ENCODE results near the gene ZFAND2B.

DNA sequence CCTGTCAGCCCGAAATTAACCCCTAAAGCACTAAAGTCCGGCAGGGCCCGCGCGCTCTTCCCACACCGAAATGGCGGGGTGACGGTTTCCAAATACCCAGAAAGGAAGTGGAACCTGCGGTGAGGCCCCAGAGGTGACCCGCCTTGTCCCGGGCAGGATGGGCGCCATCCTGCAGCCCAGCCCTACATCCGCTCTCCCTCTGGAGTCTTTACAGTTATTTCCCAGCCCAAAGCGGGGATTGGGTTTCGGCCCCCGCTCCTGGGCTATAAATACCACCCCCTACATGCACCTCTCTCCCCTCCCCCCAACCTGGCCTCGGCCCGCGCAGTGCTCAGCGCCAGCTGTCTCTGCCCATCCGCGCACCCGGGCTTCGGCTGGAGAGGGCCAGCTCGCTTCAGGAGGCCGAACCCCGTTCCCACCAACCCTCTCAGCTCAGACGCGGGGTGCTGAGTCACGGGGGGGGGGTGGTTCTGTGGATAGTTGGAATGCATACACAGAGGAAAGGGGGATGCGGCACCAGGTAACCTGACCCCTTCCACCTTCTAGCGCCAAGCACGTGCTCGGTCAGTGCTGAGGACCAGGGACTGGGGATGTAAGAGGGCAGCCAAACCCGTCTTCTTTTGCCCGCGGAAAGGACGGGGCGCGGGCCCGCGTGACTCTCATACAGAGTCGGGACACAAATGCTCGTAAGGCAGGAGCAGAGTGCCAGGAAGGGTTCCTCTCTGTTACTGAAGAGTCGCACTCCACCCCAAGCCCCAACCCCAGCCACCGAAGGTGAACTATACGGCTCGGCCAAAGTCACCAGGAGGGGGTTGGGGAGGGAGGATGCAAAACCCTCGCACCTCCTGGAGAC, 46.5 kb downstream of the ZFAND2B start, which contains the start of gene TUBA4B:
- no peak for TF ChIP-seq CTCF (IDR thresholded peaks at IDR 0.05; ENCODE audit: poor library complexity, severe bottlenecking)
- TF ChIP-seq EP300 (conservative IDR thresholded peaks at IDR 0.05; ENCODE audit: poor library complexity, severe bottlenecking): no peak
- TF ChIP-seq TAF1 (IDR thresholded peaks at IDR 0.05; ENCODE audit: low read depth): no peak
- TF ChIP-seq, protein P1, sequence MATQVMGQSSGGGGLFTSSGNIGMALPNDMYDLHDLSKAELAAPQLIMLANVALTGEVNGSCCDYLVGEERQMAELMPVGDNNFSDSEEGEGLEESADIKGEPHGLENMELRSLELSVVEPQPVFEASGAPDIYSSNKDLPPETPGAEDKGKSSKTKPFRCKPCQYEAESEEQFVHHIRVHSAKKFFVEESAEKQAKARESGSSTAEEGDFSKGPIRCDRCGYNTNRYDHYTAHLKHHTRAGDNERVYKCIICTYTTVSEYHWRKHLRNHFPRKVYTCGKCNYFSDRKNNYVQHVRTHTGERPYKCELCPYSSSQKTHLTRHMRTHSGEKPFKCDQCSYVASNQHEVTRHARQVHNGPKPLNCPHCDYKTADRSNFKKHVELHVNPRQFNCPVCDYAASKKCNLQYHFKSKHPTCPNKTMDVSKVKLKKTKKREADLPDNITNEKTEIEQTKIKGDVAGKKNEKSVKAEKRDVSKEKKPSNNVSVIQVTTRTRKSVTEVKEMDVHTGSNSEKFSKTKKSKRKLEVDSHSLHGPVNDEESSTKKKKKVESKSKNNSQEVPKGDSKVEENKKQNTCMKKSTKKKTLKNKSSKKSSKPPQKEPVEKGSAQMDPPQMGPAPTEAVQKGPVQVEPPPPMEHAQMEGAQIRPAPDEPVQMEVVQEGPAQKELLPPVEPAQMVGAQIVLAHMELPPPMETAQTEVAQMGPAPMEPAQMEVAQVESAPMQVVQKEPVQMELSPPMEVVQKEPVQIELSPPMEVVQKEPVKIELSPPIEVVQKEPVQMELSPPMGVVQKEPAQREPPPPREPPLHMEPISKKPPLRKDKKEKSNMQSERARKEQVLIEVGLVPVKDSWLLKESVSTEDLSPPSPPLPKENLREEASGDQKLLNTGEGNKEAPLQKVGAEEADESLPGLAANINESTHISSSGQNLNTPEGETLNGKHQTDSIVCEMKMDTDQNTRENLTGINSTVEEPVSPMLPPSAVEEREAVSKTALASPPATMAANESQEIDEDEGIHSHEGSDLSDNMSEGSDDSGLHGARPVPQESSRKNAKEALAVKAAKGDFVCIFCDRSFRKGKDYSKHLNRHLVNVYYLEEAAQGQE (IDR thresholded peaks at IDR 0.05; ENCODE audit: borderline replicate concordance): no peak
- TF ChIP-seq POLR2AphosphoS5 (IDR thresholded peaks at IDR 0.05): no peak
